HEK293 (cell line): ENCODE results near the gene ME3.

Source experiments
- CTCF ChIA-PET: fragments of 350-600 bp; formaldehyde crosslinking; extraction: SDS; loops from one replicate; lab custom pipeline; 2021; ENCODE audit warnings: antibody characterized with exemption; lab: Yijun Ruan, JAX
- POLR2A ChIA-PET: fragments of 300-600 bp; formaldehyde crosslinking; extraction: SDS; loops from one replicate; lab custom pipeline; 2020; ENCODE audit warnings: antibody characterized with exemption, inconsistent platforms; lab: Yijun Ruan, JAX
- H3K27ac ChIP-seq: fragments of 200-500 bp; sonication (Bioruptor generic); 2 replicates; pipeline ENCODE4 v1.5.1; 2014; ENCODE audit warnings: low read depth, low read length, control low read depth, inconsistent platforms; ENCODE audit errors: extremely low read depth
- H3K36me3 ChIP-seq, 2 experiments: fragments of 200-500 bp in 1 of 2; sonication (Bioruptor generic) in 1 of 2; 1 replicate in 1 of 2; 2 replicates in 1 of 2; pipeline ENCODE4 v1.5.1; 2014 to 2017; ENCODE audit warnings: inconsistent platforms in 2 of 2, low read length in 2 of 2; ENCODE audit not compliant: control insufficient read depth in 2 of 2, insufficient read depth in 1 of 2
- H3K4me1 ChIP-seq: fragments of 200-500 bp; sonication (Bioruptor generic); 2 replicates; pipeline ENCODE4 v1.5.1; 2014; ENCODE audit warnings: mild to moderate bottlenecking, low read length, inconsistent platforms; ENCODE audit not compliant: control insufficient read depth, insufficient read depth
- H3K4me3 ChIP-seq: 2 replicates; pipeline ENCODE4 v1.5.1; 2011; ENCODE audit warnings: low read depth, mild to moderate bottlenecking, control low read depth, low read length, moderate library complexity
- H3K9me3 ChIP-seq: fragments of 200-500 bp; sonication (Bioruptor generic); 2 replicates; pipeline ENCODE4 v1.5.1; 2014; ENCODE audit warnings: low read depth, low read length, inconsistent platforms; ENCODE audit not compliant: control insufficient read depth, insufficient read depth
- FEZF1 ChIP-seq: fragments of 450-650 bp; formaldehyde crosslinking; IDR thresholded peaks from 2 replicates; pipeline ENCODE4 v1.5.1; 2016; ENCODE audit warnings: missing biosample characterization, missing genetic modification characterization
- KLF1 ChIP-seq: fragments of 450-650 bp; formaldehyde crosslinking; IDR thresholded peaks from 2 replicates; pipeline ENCODE4 v1.5.1; 2016; ENCODE audit warnings: missing biosample characterization, missing genetic modification characterization
- KLF7 ChIP-seq: fragments of 450-650 bp; formaldehyde crosslinking; IDR thresholded peaks from 2 replicates; pipeline ENCODE4 v1.5.1; 2016; ENCODE audit warnings: missing biosample characterization, missing genetic modification characterization, borderline replicate concordance
- TRIM28 ChIP-seq: IDR thresholded peaks from 2 replicates; pipeline ENCODE4 v1.6.1; 2011; ENCODE audit warnings: low read length, control low read depth, borderline replicate concordance
- ZNF341 ChIP-seq: fragments of 450-650 bp; formaldehyde crosslinking; IDR thresholded peaks from 2 replicates; pipeline ENCODE4; 2016; ENCODE audit warnings: low read depth, missing biosample characterization, missing genetic modification characterization
- ZNF354C ChIP-seq: fragments of 450-650 bp; formaldehyde crosslinking; IDR thresholded peaks from 2 replicates; pipeline ENCODE4 v1.5.1; 2016; ENCODE audit warnings: missing biosample characterization, missing genetic modification characterization, low read depth, borderline replicate concordance
- ZNF544 ChIP-seq: fragments of 450-650 bp; formaldehyde crosslinking; IDR thresholded peaks from 2 replicates; pipeline ENCODE4 v1.5.0; 2017; ENCODE audit warnings: missing biosample characterization, missing genetic modification characterization
- ZNF555 ChIP-seq: fragments of 450-650 bp; formaldehyde crosslinking; conservative IDR thresholded peaks from 2 replicates; pipeline ENCODE4 v1.5.1; 2017; ENCODE audit warnings: missing biosample characterization, mild to moderate bottlenecking, missing genetic modification characterization, inconsistent platforms
- ZNF561 ChIP-seq: fragments of 450-650 bp; IDR thresholded peaks from 2 replicates; pipeline ENCODE4 v1.5.1; 2018; ENCODE audit warnings: missing biosample characterization, missing genetic modification characterization, borderline replicate concordance
- ZNF596 ChIP-seq: fragments of 450-650 bp; IDR thresholded peaks from 2 replicates; pipeline ENCODE4 v1.5.0; 2018; ENCODE audit warnings: missing biosample characterization, mild to moderate bottlenecking, missing genetic modification characterization, moderate library complexity
- ZNF621 ChIP-seq: fragments of 450-650 bp; formaldehyde crosslinking; IDR thresholded peaks from 2 replicates; pipeline ENCODE4 v1.5.1; 2017; ENCODE audit warnings: missing biosample characterization, missing genetic modification characterization
- ZNF677 ChIP-seq: fragments of 450-650 bp; IDR thresholded peaks from 2 replicates; pipeline ENCODE4 v1.5.0; 2018; ENCODE audit warnings: missing biosample characterization, mild to moderate bottlenecking, missing genetic modification characterization, moderate library complexity
- ZNF777 ChIP-seq: fragments of 450-650 bp; formaldehyde crosslinking; IDR thresholded peaks from 2 replicates; pipeline ENCODE4 v1.5.1; 2017; ENCODE audit warnings: missing biosample characterization, missing genetic modification characterization, borderline replicate concordance
- TF ChIP-seq, protein P1 (sequence below): fragments of 450-650 bp; formaldehyde crosslinking; conservative IDR thresholded peaks from 2 replicates; pipeline ENCODE4 v1.5.1; 2016; ENCODE audit warnings: low read depth, missing biosample characterization, missing genetic modification characterization
- TF ChIP-seq, protein P2 (sequence below): fragments of 450-650 bp; formaldehyde crosslinking; IDR thresholded peaks from 2 replicates; pipeline ENCODE4 v1.5.1; 2016; ENCODE audit warnings: missing biosample characterization, missing genetic modification characterization, borderline replicate concordance
- TF ChIP-seq, protein P3 (sequence below): fragments of 450-650 bp; formaldehyde crosslinking; IDR thresholded peaks from 2 replicates; pipeline ENCODE4; 2016; ENCODE audit warnings: missing biosample characterization, missing genetic modification characterization
- TF ChIP-seq, protein P4 (sequence below): fragments of 450-650 bp; formaldehyde crosslinking; IDR thresholded peaks from 2 replicates; pipeline ENCODE4 v1.5.1; 2017; ENCODE audit warnings: missing biosample characterization, mild to moderate bottlenecking, missing genetic modification characterization, moderate library complexity

ME3 gene

DNA sequence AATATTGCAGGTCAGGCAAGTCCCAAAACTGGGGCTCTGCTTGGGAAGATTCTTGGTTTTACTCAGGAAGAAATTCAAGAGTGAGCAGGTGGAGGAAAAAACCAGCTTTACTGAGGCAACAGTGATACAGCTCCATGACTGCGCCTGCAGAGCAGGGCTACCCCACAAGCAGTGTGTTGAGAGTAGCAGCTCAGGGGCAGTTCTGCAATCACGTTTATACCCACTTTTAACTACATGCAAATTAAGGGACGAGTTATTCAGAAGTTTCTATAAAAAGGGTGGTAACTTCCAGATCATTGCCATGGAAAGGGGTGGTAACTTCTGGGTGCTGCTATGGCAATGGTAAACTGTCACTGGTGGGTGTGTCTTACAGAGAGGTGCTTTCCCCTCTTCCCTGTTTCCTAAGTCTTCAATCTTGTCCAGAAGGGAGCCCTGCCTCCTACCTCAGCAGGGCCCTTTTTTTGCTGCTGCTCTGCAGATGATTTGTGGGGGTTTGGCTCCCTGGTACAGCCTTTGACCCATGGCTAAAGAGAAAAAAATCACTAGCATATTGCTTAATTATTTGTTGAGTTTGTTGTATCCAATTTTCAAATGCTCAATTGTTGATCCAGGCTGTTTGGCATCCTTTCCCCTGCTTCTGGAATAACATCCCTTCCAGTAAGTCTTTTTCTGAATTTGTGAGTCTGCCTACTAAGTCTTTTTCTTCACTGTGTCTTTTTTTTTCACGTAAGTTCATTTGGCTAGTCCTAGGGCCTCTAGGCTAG is 30.0 kb upstream of the ME3 start:
- no peak overlapping the region for H3K4me3 ChIP-seq
- no peaks in the 10 kb centered on the region for H3K9me3 ChIP-seq
- no peaks in the 10 kb centered on the region for H3K4me1 ChIP-seq
- no peak for TF ChIP-seq ZNF621 (tag by site-specific recombination)
- no peak for TF ChIP-seq ZNF354C
- no peak for TF ChIP-seq ZNF596 (tag by site-specific recombination)
- no peak for TF ChIP-seq KLF1 (tag by site-specific recombination)
- TF ChIP-seq, protein P1, sequence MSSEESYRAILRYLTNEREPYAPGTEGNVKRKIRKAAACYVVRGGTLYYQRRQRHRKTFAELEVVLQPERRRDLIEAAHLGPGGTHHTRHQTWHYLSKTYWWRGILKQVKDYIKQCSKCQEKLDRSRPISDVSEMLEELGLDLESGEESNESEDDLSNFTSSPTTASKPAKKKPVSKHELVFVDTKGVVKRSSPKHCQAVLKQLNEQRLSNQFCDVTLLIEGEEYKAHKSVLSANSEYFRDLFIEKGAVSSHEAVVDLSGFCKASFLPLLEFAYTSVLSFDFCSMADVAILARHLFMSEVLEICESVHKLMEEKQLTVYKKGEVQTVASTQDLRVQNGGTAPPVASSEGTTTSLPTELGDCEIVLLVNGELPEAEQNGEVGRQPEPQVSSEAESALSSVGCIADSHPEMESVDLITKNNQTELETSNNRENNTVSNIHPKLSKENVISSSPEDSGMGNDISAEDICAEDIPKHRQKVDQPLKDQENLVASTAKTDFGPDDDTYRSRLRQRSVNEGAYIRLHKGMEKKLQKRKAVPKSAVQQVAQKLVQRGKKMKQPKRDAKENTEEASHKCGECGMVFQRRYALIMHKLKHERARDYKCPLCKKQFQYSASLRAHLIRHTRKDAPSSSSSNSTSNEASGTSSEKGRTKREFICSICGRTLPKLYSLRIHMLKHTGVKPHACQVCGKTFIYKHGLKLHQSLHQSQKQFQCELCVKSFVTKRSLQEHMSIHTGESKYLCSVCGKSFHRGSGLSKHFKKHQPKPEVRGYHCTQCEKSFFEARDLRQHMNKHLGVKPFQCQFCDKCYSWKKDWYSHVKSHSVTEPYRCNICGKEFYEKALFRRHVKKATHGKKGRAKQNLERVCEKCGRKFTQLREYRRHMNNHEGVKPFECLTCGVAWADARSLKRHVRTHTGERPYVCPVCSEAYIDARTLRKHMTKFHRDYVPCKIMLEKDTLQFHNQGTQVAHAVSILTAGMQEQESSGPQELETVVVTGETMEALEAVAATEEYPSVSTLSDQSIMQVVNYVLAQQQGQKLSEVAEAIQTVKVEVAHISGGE = no peak
- CTCF ChIA-PET = no interaction called here
- no peak overlapping the region for H3K27ac ChIP-seq
- H3K36me3 ChIP-seq = no peaks in the 10 kb centered on the region
- POLR2A ChIA-PET = no interaction called here

DNA sequence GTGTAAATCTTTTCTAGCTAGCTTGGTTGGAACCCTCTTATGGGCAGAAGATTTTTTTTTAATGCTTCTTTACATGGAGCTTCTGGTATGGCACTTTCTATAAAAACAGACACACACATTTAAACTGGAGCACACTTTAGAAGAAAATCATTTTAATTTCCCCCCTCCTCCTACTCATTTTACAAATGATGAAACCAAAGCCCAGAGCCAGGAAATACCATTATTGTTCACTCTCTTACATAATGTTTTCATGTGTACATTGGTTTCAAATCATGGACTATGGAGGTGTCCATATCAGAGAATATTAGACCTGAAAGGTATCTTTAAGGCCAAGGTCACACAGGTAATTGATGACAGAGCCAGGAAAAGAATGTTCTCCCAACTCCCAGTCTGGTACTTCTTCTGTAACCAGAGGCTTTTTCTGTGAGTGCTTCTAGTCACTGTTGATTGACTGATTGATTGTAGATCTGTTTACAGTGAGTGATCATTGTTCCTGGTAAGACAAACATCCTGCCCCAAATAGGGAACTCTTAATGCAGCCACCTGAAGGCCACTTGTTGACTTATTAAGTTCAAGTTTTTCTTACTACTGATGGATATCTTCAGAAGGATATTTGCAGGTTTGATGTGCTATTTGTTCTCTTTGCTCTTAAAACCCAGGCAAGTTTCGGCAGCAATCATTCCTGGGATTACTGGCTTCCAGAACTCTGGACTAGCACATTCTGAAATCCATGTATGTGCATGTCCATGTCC is 26.8 kb upstream of the ME3 start:
- CTCF ChIA-PET = no interaction called here
- POLR2A ChIA-PET = no interaction called here
- TF ChIP-seq, protein P2, sequence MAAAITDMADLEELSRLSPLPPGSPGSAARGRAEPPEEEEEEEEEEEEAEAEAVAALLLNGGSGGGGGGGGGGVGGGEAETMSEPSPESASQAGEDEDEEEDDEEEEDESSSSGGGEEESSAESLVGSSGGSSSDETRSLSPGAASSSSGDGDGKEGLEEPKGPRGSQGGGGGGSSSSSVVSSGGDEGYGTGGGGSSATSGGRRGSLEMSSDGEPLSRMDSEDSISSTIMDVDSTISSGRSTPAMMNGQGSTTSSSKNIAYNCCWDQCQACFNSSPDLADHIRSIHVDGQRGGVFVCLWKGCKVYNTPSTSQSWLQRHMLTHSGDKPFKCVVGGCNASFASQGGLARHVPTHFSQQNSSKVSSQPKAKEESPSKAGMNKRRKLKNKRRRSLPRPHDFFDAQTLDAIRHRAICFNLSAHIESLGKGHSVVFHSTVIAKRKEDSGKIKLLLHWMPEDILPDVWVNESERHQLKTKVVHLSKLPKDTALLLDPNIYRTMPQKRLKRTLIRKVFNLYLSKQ (tag by site-specific recombination) = no peak
- no peak for TF ChIP-seq KLF7 (tag by site-specific recombination)
- TF ChIP-seq, protein P3, sequence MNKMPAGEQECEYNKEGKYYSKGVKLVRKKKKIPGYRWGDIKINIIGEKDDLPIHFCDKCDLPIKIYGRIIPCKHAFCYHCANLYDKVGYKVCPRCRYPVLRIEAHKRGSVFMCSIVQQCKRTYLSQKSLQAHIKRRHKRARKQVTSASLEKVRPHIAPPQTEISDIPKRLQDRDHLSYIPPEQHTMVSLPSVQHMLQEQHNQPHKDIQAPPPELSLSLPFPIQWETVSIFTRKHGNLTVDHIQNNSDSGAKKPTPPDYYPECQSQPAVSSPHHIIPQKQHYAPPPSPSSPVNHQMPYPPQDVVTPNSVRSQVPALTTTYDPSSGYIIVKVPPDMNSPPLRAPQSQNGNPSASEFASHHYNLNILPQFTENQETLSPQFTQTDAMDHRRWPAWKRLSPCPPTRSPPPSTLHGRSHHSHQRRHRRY (tag by site-specific recombination) = no peak
- TF ChIP-seq ZNF677 = no peak
- TF ChIP-seq, protein P4, sequence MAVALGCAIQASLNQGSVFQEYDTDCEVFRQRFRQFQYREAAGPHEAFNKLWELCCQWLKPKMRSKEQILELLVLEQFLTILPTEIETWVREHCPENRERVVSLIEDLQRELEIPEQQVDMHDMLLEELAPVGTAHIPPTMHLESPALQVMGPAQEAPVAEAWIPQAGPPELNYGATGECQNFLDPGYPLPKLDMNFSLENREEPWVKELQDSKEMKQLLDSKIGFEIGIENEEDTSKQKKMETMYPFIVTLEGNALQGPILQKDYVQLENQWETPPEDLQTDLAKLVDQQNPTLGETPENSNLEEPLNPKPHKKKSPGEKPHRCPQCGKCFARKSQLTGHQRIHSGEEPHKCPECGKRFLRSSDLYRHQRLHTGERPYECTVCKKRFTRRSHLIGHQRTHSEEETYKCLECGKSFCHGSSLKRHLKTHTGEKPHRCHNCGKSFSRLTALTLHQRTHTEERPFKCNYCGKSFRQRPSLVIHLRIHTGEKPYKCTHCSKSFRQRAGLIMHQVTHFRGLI (tag by site-specific recombination) = no peak
- no peak for TF ChIP-seq ZNF544 (tag by site-specific recombination)
- no peak for TF ChIP-seq TRIM28
- TF ChIP-seq FEZF1 (tag by site-specific recombination) = no peak
- no peak for TF ChIP-seq ZNF777 (tag by site-specific recombination)
- TF ChIP-seq ZNF341 = no peak
- no peak for TF ChIP-seq ZNF561 (tag by site-specific recombination)
- no peak for TF ChIP-seq ZNF555
- TF ChIP-seq, all 188 proteins: peak for 0
- H3K9me3 ChIP-seq = no peaks in the 10 kb centered on the region
- no peaks in the 10 kb centered on the region for H3K36me3 ChIP-seq
- no peak overlapping the region for H3K27ac ChIP-seq
- no peak overlapping the region for H3K4me3 ChIP-seq
- no peaks in the 10 kb centered on the region for H3K4me1 ChIP-seq
